Dedifferentiated amniotic fluid mesenchymal stem cell (primary cell): Measurements from ENCODE around the gene ANKRD33B.
"Not testable (repeated sequence)": the region's sequence is repeated elsewhere in the genome, so short reads cannot be mapped to it uniquely, and the experiment has no call there.

Experiments
- DNase-seq: peaks from one replicate; pipeline ENCODE4 v3.0.0-alpha.2; 2016; ENCODE audit errors: extremely low spot score

Gene ANKRD33B

GRCh38 chr5:10635257-10635866 lies 71.5 kb downstream of the ANKRD33B start:
- no peak for DNase-seq

GRCh38 chr5:10635867-10636350 lies 72.0 kb downstream of the ANKRD33B start:
- no peak for DNase-seq

- no peak for DNase-seq
Observed at GRCh38 chr5:10636363-10637142, 72.7 kb downstream of the ANKRD33B start.

- no peak for DNase-seq
Observed at GRCh38 chr5:10637944-10638343, 74.1 kb downstream of the ANKRD33B start.

- DNase-seq, result not testable (repeated sequence)
Observed at GRCh38 chr5:10638723-10639122, 74.9 kb downstream of the ANKRD33B start.

- DNase-seq, result no peak
Observed at GRCh38 chr5:10639846-10640368, 76.0 kb downstream of the ANKRD33B start.

GRCh38 chr5:10642367-10642766 lies 78.5 kb downstream of the ANKRD33B start:
- no peak for DNase-seq

GRCh38 chr5:10644192-10644591 lies 80.3 kb downstream of the ANKRD33B start:
- no peak for DNase-seq

GRCh38 chr5:10645146-10645545 lies 81.3 kb downstream of the ANKRD33B start:
- DNase-seq, result no peak

- no peak for DNase-seq
Observed at GRCh38 chr5:10645671-10646070, 81.8 kb downstream of the ANKRD33B start.

GRCh38 chr5:10647640-10648039 lies 83.8 kb downstream of the ANKRD33B start:
- DNase-seq, result no peak

- no peak for DNase-seq
Observed at GRCh38 chr5:10648806-10649665, 85.2 kb downstream of the ANKRD33B start.

GRCh38 chr5:10649666-10650380 lies 86.0 kb downstream of the ANKRD33B start:
- no peak for DNase-seq

- no peak for DNase-seq
Observed at GRCh38 chr5:10652151-10652550, 88.3 kb downstream of the ANKRD33B start.

- DNase-seq, result no peak
Observed at GRCh38 chr5:10652606-10653005, 88.7 kb downstream of the ANKRD33B start.

GRCh38 chr5:10653043-10653442 lies 89.2 kb downstream of the ANKRD33B start:
- no peak for DNase-seq

- no peak for DNase-seq
Observed at GRCh38 chr5:10653751-10654400, 90.0 kb downstream of the ANKRD33B start.

- no peak for DNase-seq
Observed at GRCh38 chr5:10654566-10654965, 90.7 kb downstream of the ANKRD33B start.

- no peak for DNase-seq
Observed at GRCh38 chr5:10655161-10655971, 91.5 kb downstream of the ANKRD33B start.
